Measurements from ENCODE around the gene POMP. TPM values are rescaled to one million over a fixed set of nuclear protein-coding genes. Genes with fewer than 3 reads are reported as not detected.

POMP gene
- total and polyA plus RNA-seq, 2 donors, result 49.6 to 59.6 TPM

GRCh38 chr13:28718543-28719226 lies 59.8 kb downstream of the POMP start, which contains the start of gene SLC46A3:
Gene SLC46A3 (minus strand): TSS chr13:28718970. CDS start chr13:28717998, 972 bp downstream.
- peak within 1 kb of the TSS; percentile 60 for H3K4me3 ChIP-seq (ENCODE audit: low read depth, low read length)
- peaks cover 1% of the 10 kb centered on the region for H3K36me3 ChIP-seq (ENCODE audit: insufficient read depth)
- H3K4me1 ChIP-seq (ENCODE audit: insufficient read depth), result no peaks in the 10 kb centered on the region
- DNase-seq (ENCODE audit: extremely low spot score), result peak; percentile 80
- under 1% methylated on average over 78 of the region's 78 CpGs for WGBS
- peak within 1 kb of the TSS; percentile 79 for H3K27ac ChIP-seq (ENCODE audit: low read depth)

DNA sequence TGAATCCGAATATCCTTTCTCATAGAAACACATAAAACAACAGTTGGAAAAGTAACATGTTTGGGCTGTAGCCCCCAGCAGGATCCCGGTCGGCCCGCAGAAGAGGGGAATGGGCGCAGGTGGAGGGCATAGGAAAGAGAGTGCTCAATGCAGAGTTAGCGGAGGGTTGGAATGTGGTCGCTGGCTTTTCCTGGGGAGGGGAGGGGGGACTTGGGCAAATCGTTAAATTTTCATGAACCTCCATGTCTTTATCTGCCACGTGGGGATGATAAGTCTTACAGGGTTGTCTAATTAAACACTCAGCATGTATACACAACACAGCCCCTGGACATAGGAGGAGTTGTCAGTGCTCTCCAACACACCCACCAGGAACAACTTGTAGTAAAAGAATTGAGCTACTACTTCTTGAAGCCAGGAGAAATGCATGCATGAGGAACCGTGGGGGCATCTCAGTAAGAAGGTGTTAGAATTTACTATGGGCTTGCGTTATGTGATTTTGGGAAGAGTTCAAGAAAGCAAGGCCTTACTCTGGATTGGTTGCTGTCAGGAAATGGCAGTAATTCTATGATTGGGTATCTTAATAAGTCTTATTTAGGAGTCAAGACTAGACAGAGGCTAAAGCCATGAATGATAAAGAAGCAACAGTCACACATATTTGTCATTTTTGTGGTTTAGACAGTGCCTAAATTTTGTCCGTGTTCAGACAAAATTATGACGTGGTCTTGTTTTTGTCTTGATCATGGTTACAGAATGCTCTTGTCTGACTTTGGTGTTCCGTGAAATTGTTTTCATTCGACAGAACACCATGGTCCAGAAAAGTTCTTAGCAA lies 60.5 kb downstream of the POMP start:
- H3K27ac ChIP-seq (ENCODE audit: low read depth), result no peak overlapping the region
- WGBS, result 30% methylated on average over 15 of the region's 15 CpGs
- H3K36me3 ChIP-seq (ENCODE audit: insufficient read depth), result peaks cover 1% of the 10 kb centered on the region
- DNase-seq (ENCODE audit: extremely low spot score), result no peak
- H3K4me3 ChIP-seq (ENCODE audit: low read depth, low read length), result peak overlapping the region; percentile 26
- H3K4me1 ChIP-seq (ENCODE audit: insufficient read depth), result no peaks in the 10 kb centered on the region

DNA sequence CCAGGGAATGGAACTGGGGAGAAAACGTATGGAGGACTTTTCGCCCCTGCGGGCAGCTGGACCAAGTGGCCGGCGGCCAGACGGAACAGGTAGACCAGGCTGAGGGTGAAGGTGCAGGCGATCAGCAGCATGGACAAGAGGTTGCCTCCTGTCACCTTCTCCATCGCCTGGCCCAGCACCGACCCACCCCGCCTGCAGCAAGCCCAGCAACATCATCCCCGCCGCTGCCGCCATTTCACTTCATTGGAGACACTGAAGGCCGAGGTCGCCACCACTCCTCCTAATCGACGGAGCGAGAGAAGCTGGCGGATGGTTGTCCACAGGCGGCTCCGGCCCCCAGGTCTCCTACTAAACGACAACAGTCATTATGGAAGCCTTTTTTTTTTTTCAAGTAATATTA lies 64.9 kb downstream of the POMP start:
- H3K27ac ChIP-seq (ENCODE audit: low read depth), result no peak overlapping the region
- H3K36me3 ChIP-seq (ENCODE audit: insufficient read depth), result peaks cover 1% of the 10 kb centered on the region
- no peak for DNase-seq (ENCODE audit: extremely low spot score)
- no peaks in the 10 kb centered on the region for H3K4me1 ChIP-seq (ENCODE audit: insufficient read depth)
- 95% methylated on average over 22 of the region's 22 CpGs for WGBS
- H3K4me3 ChIP-seq (ENCODE audit: low read depth, low read length), result no peak overlapping the region

GRCh38 chr13:28725046-28725610 lies 66.2 kb downstream of the POMP start:
- Histone ChIP-seq H3K27ac (ENCODE audit: low read depth) (no peak overlapping the region), H3K36me3 (ENCODE audit: insufficient read depth) (peaks cover 1% of the 10 kb centered on the region), H3K4me1 (ENCODE audit: insufficient read depth) (no peaks in the 10 kb centered on the region), H3K4me3 (ENCODE audit: low read depth, low read length) (no peak overlapping the region)
- DNase-seq (ENCODE audit: extremely low spot score), result no peak
- WGBS, result 60% methylated on average over 3 of the region's 3 CpGs

Small RNA genes within 50 kb of the gene (small RNA-seq; reads per million reads assigned to genes)
- gene RF00019 (not detected), gene RNU6-53P (not detected)

Other genes starting within 250 kb of the POMP start
- 37.5 TPM for gene FLT1, start 164.0 kb upstream of the POMP start, total RNA-seq
- 20.3 TPM for gene FLT1, start 164.0 kb upstream of the POMP start, polyA plus RNA-seq
- gene SLC46A3, start 59.8 kb downstream of the POMP start, total RNA-seq, result 6.5 TPM
- 11.3 TPM for gene SLC46A3, start 59.8 kb downstream of the POMP start, polyA plus RNA-seq
- 1.4 TPM for gene MTUS2, start 161.2 kb downstream of the POMP start, total RNA-seq
- gene MTUS2, start 161.2 kb downstream of the POMP start, polyA plus RNA-seq, result 0.25 TPM